Left lung (tissue), 10 donors: ENCODE results near the gene TNS3. TPM values are rescaled to one million over a fixed set of nuclear protein-coding genes. Genes with fewer than 3 reads are reported as not detected.

Source experiments
- ATAC-seq: fragments of 200-7000 bp; cut with Tn5 transposase; one replicate; pipeline ENCODE4 v1.9.1; 2020; ENCODE audit warnings: moderate library complexity
- DNase-seq, 4 donors: peaks; one replicate each; pipeline ENCODE4 v3.0.0-alpha.2; 2013 to 2020
- H3K27ac ChIP-seq, 2 donors: fragments of 200-600 bp; sonication (generic) in 1 of 2; one replicate each; pipeline versions ENCODE4 v1.5.0 to v1.8.0; 2020 to 2021
- H3K27me3 ChIP-seq, 2 donors: fragments of 200-600 bp; sonication (generic) in 1 of 2; one replicate each; pipeline versions ENCODE4 v1.5.0 to v1.8.0; 2020 to 2021
- H3K36me3 ChIP-seq, 2 donors: fragments of 200-600 bp; sonication (generic) in 1 of 2; one replicate each; pipeline versions ENCODE4 v1.5.0 to v1.8.0; 2020 to 2021
- H3K4me1 ChIP-seq, 2 donors: fragments of 200-600 bp; one replicate each; pipeline ENCODE4 v1.8.0; 2021
- H3K4me3 ChIP-seq, 2 donors: fragments of 200-600 bp; sonication (generic) in 1 of 2; one replicate each; pipeline versions ENCODE4 v1.5.0 to v1.8.0; 2020 to 2021; ENCODE audit warnings: mild to moderate bottlenecking in 1 of 2
- H3K9me3 ChIP-seq, 2 donors: fragments of 200-600 bp; sonication (generic) in 1 of 2; one replicate each; pipeline versions ENCODE4 v1.5.0 to v1.8.0; 2020 to 2021
- CTCF ChIP-seq, 2 donors: fragments of 200-600 bp; sonication (generic) in 1 of 2; IDR thresholded peaks; one replicate each; pipeline versions ENCODE4 v1.5.0 to v1.8.0; 2021; ENCODE audit warnings: antibody characterized with exemption in 2 of 2
- intact Hi-C, 2 donors: fragments of 100-400 bp; cut with DNase I; formaldehyde crosslinking; loops; one replicate each; pipeline versions ENCODE4 v1.11.2 to v1.14.2; 2022
- polyA plus RNA-seq, 6 donors: library from polyadenylated mRNA; unstranded; fragments of 120-200 nt; gene quantifications; one replicate each; pipeline ENCODE4 v1.2.1, GENCODE V29; 2013; ENCODE audit not compliant: insufficient read length in 6 of 6
- total RNA-seq, 2 donors: library from RNA; stranded (reverse); fragmentation: NEBNext Ultra II Directional; extraction: Animal tissue kit (Norgen Biotek cat#: 25700); gene quantifications; one replicate each; pipeline ENCODE4 v1.2.1, GENCODE V29; 2021
- donor health status: DM: no; HTN: yes; CAD: no.
- donor health status: DM: no; HTN: no; CAD: no.

Gene TNS3
- total and polyA plus RNA-seq, 8 donors: 86.3 to 151 (median 97.8) TPM

DNA sequence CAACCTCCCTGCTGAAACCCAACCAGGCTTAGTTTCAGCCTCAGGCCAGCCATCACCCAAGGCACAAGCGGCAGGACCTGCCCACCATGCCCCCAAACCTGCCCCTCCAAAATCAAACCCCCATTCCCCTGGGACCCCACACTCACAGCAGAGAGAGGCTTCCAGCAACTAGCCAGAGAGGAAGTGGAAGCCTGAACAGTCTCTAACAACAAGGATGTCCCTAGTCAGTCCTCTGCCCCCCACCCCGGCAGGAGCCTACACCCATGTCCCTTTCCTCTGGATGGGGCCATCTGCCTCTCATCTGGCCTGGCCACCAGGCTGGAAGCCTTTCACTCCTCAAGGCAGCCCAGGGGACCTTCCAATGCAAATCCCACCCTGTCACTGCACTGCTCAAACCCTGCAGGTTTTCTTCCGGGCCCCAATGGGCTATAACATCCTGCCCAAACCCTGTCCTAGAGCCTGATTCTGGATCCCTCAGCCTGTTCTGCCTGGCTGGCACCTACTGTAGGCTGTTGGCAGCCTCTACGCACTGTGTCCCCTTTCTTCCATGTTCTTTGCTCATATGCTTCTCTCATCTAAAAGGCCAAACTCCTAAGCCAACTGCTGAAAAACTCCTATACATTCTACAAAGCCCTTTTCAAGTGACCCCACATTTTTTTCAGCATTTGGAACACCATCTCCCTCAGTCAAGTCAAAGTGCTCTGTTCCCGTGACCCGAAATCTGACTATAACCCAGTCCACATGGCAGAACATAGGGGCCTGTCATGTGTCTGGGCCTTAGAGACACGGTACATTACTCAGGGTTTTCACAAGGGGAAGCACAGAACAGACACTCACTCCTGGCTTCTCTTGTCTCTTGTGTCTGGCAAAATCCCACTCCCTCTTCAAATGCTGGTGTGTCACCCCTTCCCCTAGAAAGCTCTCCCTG is 253.3 kb downstream of the TNS3 start:
- Histone ChIP-seq H3K27me3 (no peaks in the 10 kb centered on the region), H3K36me3 (peaks cover 0 to 7% of the 10 kb centered on the region in 2 donors), H3K9me3 (no peaks in the 10 kb centered on the region), H3K4me3 (peak overlapping the region; percentile 12 to 21), H3K4me1 (peaks cover 16 to 43% of the 10 kb centered on the region in 2 donors), H3K27ac (peak overlapping the region; percentile 73 to 74)
- no peak for TF ChIP-seq CTCF (IDR thresholded peaks at IDR 0.05)
- peak in 1 of 4 donors; percentile 26 for DNase-seq
- ATAC-seq: peak; percentile 2
- intact Hi-C loops: no loop called here

GRCh38 chr7:47327698-47328391 is 254.1 kb downstream of the TNS3 start:
- Histone ChIP-seq H3K27me3 (no peaks in the 10 kb centered on the region), H3K9me3 (no peaks in the 10 kb centered on the region), H3K27ac (peak overlapping the region; percentile 73 to 74), H3K4me1 (peaks cover 16 to 43% of the 10 kb centered on the region in 2 donors), H3K4me3 (peak overlapping the region; percentile 12 to 21), H3K36me3 (peaks cover 0 to 11% of the 10 kb centered on the region in 2 donors)
- TF ChIP-seq CTCF (IDR thresholded peaks at IDR 0.05): no peak
- peak; percentile 83 to 92 (median 88) for DNase-seq
- ATAC-seq: peak; percentile 90
- intact Hi-C loops: no loop called here

GRCh38 chr7:47327346-47327697 is 254.6 kb downstream of the TNS3 start:
- Histone ChIP-seq H3K27ac (peak overlapping the region; percentile 73 to 74), H3K27me3 (no peaks in the 10 kb centered on the region), H3K36me3 (peaks cover 0 to 11% of the 10 kb centered on the region in 2 donors), H3K9me3 (no peaks in the 10 kb centered on the region), H3K4me1 (peaks cover 16 to 42% of the 10 kb centered on the region in 2 donors), H3K4me3 (peak overlapping the region; percentile 12 to 21)
- ATAC-seq (no peak), DNase-seq (no peak)
- intact Hi-C loops: no loop called here
- TF ChIP-seq CTCF (IDR thresholded peaks at IDR 0.05): no peak

DNA sequence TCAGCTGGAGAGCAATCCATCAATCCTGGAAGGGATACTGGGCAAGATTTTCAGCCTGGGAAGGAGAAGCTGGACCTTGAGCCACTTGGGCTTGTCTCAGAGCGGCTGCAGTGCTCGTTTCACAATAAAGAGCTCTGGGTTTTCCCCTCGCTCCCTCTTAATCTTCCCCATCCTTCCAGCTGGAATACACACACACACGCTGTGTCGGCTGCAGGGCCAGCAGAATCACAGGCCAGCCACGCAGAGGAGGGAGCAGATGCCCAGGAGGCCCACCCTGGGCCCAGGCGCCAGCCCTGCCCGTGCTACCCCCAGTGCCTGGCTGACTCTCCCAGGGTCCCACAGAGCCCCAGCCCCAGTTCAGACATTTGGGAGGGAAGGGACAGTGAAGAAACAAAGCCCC is 255.1 kb downstream of the TNS3 start:
- Histone ChIP-seq H3K27ac (peak overlapping the region in 1 of 2 donors; percentile 73), H3K27me3 (no peaks in the 10 kb centered on the region), H3K4me1 (peaks cover 16 to 38% of the 10 kb centered on the region in 2 donors), H3K4me3 (peak overlapping the region in 1 of 2 donors; percentile 21), H3K9me3 (no peaks in the 10 kb centered on the region), H3K36me3 (peaks cover 0 to 11% of the 10 kb centered on the region in 2 donors)
- intact Hi-C loops: no loop called here
- ATAC-seq: peak; percentile 20
- peak in 2 of 4 donors; percentile 73 to 82 for DNase-seq
- TF ChIP-seq CTCF (IDR thresholded peaks at IDR 0.05): no peak

DNA sequence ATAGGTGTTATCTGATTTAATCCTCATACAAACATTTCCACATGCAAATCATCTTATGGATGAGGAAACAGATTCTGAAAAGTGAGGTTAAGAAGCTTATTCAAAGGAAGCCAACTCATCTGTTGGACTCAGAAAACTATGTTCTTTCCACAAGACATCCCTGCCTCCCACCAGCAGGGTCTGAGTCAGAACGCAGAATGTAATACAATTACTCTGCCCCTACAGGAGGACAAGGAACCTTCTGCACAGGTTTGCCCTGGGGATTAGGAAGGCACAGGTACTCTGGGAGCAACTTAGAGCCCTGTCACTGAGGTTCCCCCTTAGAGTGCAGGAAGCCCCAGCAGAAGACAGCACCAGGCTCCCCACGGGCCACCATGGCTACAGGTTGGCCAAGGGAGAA is 255.7 kb downstream of the TNS3 start:
- Histone ChIP-seq H3K36me3 (peaks cover 0 to 14% of the 10 kb centered on the region in 2 donors), H3K4me3 (no peak overlapping the region), H3K9me3 (no peaks in the 10 kb centered on the region), H3K27me3 (no peaks in the 10 kb centered on the region), H3K27ac (peak overlapping the region in 1 of 2 donors; percentile 73), H3K4me1 (peaks cover 12 to 37% of the 10 kb centered on the region in 2 donors)
- ATAC-seq: no peak
- peak in 1 of 2 donors; percentile 9 for TF ChIP-seq CTCF (IDR thresholded peaks at IDR 0.05)
- no peak for DNase-seq
- intact Hi-C loops: no loop called here
